Kidney (tissue), 14 donors: ENCODE results near the gene TCF7L1. TPM values are rescaled to one million over a fixed set of nuclear protein-coding genes. Genes with fewer than 3 reads are reported as not detected.

Experiments
- DNase-seq, 5 donors: peaks; one replicate each; pipeline ENCODE4 v3.0.0-alpha.2; 2013 to 2020
- FAIRE-seq: peaks from 2 replicates; lab custom pipeline; 2012; peaks lifted over from hg19 to GRCh38; lab: Jason Lieb, UNC
- H3K27ac ChIP-seq, 2 donors: one replicate each; pipeline ENCODE4 v1.7.0; 2013; ENCODE audit warnings: low read depth in 2 of 2, low read length in 2 of 2, inconsistent platforms in 1 of 2
- H3K27me3 ChIP-seq: one replicate; pipeline ENCODE4 v1.7.1; 2013; ENCODE audit warnings: low read length, inconsistent platforms; ENCODE audit not compliant: control insufficient read depth, insufficient read depth
- H3K36me3 ChIP-seq, 3 donors: one replicate each; pipeline versions ENCODE4 v1.7.0 to v1.7.1; 2013; ENCODE audit warnings: low read length in 3 of 3, control low read depth in 1 of 3, inconsistent platforms in 1 of 3; ENCODE audit not compliant: insufficient read depth in 3 of 3, control insufficient read depth in 2 of 3
- H3K4me1 ChIP-seq, 3 donors: one replicate each; pipeline versions ENCODE4 v1.7.0 to v1.7.1; 2013; ENCODE audit warnings: low read length in 3 of 3, inconsistent platforms in 1 of 3, low read depth in 1 of 3; ENCODE audit not compliant: control insufficient read depth in 2 of 3, insufficient read depth in 2 of 3
- H3K4me3 ChIP-seq, 3 donors: one replicate each; pipeline versions ENCODE4 v1.7.0 to v1.8.1; 2013; ENCODE audit warnings: low read length in 3 of 3, control low read depth in 1 of 3, inconsistent platforms in 1 of 3
- H3K9ac ChIP-seq, 3 donors: one replicate each; pipeline versions ENCODE4 v1.7.0 to v1.7.1; 2013; ENCODE audit warnings: low read length in 3 of 3, control low read depth in 1 of 3, inconsistent platforms in 1 of 3
- H3K9me3 ChIP-seq, 3 donors: one replicate each; pipeline versions ENCODE4 v1.7.0 to v1.7.1; 2013; ENCODE audit warnings: low read length in 3 of 3, control low read depth in 1 of 3, inconsistent platforms in 1 of 3; ENCODE audit not compliant: control insufficient read depth in 2 of 3, insufficient read depth in 1 of 3
- CTCF ChIP-seq: IDR thresholded peaks from 3 replicates; pipeline ENCODE4 v1.5.1; 2012; ENCODE audit warnings: mild to moderate bottlenecking, moderate library complexity, borderline replicate concordance; ENCODE audit not compliant: insufficient read depth; ENCODE audit errors: extremely low read depth
- intact Hi-C: fragments of 100-400 bp; cut with DNase I; formaldehyde crosslinking; loops from one replicate; pipeline ENCODE4 v1.11.1; 2022
- polyA plus RNA-seq: library from polyadenylated mRNA; stranded (reverse); fragments of 350-450 nt; fragmentation: Illumina TruSeq; extraction: RNeasy Lipid Tissue Mini Kit (QIAGEN cat#74804); gene quantifications from one replicate; pipeline ENCODE4 v1.2.3, GENCODE V29; 2014; ENCODE audit warnings: low read depth, low replicate concordance; ENCODE audit not compliant: insufficient read depth
- total RNA-seq: library from RNA; stranded (reverse); fragmentation: NEBNext Ultra II Directional; extraction: Animal tissue kit (Norgen Biotek cat#: 25700); gene quantifications from one replicate; pipeline ENCODE4 v1.2.1, GENCODE V29; 2021
- donor health status: control.
- donor health status: control.
- donor health status: control.
- donor health status: control.
- donor health status: control.
- donor health status: DM: yes; HTN: yes; CAD: no.
- donor health status: Normal renal cell carcinoma (clear cell type).

TCF7L1 gene
- total and polyA plus RNA-seq, 2 donors from 2014 or later: 10.2 to 12.5 TPM

- TF ChIP-seq CTCF: no peak
- no peaks in the 10 kb centered on the region for H3K4me1 ChIP-seq
- FAIRE-seq: no peak
- H3K36me3 ChIP-seq: no peaks in the 10 kb centered on the region
- H3K27me3 ChIP-seq: no peaks in the 10 kb centered on the region
- DNase-seq: no peak
- no peak overlapping the region for H3K9ac ChIP-seq
- no peak overlapping the region for H3K27ac ChIP-seq
- no peak overlapping the region for H3K4me3 ChIP-seq
- H3K9me3 ChIP-seq: no peaks in the 10 kb centered on the region
- intact Hi-C loops: no loop called here
Measured at GRCh38 chr2:85148190-85148589, 15.0 kb downstream of the TCF7L1 start.

GRCh38 chr2:85151026-85151425 is 17.8 kb downstream of the TCF7L1 start:
- no peak overlapping the region for H3K27ac ChIP-seq
- H3K27me3 ChIP-seq: no peaks in the 10 kb centered on the region
- TF ChIP-seq CTCF: no peak
- FAIRE-seq (no peak), DNase-seq (no peak)
- H3K9me3 ChIP-seq: no peaks in the 10 kb centered on the region
- H3K4me1 ChIP-seq: peaks cover 0 to 8% (median 4%) of the 10 kb centered on the region in 3 donors
- H3K36me3 ChIP-seq: no peaks in the 10 kb centered on the region
- no peak overlapping the region for H3K4me3 ChIP-seq
- intact Hi-C loops: no loop called here
- no peak overlapping the region for H3K9ac ChIP-seq

GRCh38 chr2:85152895-85153294 is 19.7 kb downstream of the TCF7L1 start:
- H3K9ac ChIP-seq: no peak overlapping the region
- DNase-seq (no peak), FAIRE-seq (no peak)
- H3K27me3 ChIP-seq: no peaks in the 10 kb centered on the region
- no peaks in the 10 kb centered on the region for H3K36me3 ChIP-seq
- TF ChIP-seq CTCF: no peak
- peaks cover 0 to 15% (median 11%) of the 10 kb centered on the region in 3 donors for H3K4me1 ChIP-seq
- no peak overlapping the region for H3K4me3 ChIP-seq
- intact Hi-C loops: no loop called here
- no peak overlapping the region for H3K27ac ChIP-seq
- no peaks in the 10 kb centered on the region for H3K9me3 ChIP-seq
